Measurements from ENCODE around the gene TFR2.
A peak's percentile ranks its signal among the peaks of the same experiment; 100 is the strongest.

The TFR2 gene

GRCh38 chr7:100612730-100613390 is 28.5 kb downstream of the TFR2 start:
- no peak for DNase-seq (ENCODE audit: low read depth)

DNA sequence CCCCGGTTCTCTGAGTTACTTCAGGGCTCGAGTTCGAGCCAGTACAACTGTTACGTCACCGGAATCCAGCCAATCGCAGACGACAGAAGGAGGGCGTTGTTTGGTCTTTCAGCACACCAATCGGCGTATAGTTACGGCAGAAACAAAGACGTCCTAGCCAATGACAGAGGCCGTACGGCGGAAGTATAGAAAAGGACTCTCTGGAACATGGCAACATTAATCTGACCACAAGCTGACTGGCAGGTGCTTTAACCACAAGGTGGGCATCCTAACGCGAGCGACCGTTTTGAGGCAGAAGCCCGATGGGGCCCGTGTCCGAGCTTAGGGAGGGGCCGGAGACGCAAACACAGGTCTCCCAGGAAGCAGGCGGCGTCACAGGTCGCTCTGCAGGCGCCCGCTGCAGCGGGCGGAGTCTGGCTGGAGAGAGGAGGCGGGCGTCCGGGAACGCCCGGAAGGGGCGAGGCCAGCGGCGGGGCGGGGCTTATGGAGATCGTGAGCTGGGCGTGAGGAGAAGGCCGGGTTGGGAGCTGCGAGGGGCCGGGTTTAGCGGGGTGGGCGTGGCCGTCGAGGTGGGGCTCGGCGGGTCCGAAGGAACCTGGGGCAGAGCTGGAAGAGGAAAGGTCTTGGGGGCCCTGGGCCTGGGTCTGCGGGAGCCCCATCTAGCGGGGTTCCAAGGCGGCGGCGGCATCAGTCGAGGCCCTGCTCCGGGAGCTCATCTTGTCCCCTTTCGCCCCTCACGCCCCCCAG is 29.2 kb downstream of the TFR2 start, which contains the start of gene MOSPD3:
Gene MOSPD3 (plus strand): TSS at position 558 of the 747 bp plus-strand sequence. CDS start 252 bp downstream, outside the sequence.
- peak; percentile 98 for DNase-seq (ENCODE audit: low read depth)

DNA sequence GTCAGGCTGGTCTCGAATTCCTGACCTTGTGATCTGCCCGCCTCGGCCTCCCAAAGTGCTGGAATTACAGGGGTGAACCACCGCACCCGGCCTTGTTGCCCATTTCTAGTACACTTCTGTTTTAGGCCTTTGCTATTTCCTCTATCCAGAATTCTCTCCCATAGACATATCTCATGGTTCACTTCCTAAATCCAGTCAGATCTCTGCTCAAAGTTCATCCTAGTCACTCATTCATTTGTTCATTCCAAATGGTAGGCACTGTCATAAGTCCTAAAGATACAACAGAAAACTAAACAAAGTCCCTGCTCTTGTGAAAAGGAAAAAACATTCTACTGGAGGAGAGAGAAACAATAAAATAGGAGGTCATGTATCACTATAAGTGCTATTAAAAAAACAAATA is 31.4 kb downstream of the TFR2 start:
- no peak for DNase-seq (ENCODE audit: low read depth)

- no peak for DNase-seq (ENCODE audit: low read depth)
Measured at GRCh38 chr7:100607111-100607510, 34.2 kb downstream of the TFR2 start.

- no peak for DNase-seq (ENCODE audit: low read depth)
Measured at GRCh38 chr7:100606313-100606712, 35.0 kb downstream of the TFR2 start.

DNA sequence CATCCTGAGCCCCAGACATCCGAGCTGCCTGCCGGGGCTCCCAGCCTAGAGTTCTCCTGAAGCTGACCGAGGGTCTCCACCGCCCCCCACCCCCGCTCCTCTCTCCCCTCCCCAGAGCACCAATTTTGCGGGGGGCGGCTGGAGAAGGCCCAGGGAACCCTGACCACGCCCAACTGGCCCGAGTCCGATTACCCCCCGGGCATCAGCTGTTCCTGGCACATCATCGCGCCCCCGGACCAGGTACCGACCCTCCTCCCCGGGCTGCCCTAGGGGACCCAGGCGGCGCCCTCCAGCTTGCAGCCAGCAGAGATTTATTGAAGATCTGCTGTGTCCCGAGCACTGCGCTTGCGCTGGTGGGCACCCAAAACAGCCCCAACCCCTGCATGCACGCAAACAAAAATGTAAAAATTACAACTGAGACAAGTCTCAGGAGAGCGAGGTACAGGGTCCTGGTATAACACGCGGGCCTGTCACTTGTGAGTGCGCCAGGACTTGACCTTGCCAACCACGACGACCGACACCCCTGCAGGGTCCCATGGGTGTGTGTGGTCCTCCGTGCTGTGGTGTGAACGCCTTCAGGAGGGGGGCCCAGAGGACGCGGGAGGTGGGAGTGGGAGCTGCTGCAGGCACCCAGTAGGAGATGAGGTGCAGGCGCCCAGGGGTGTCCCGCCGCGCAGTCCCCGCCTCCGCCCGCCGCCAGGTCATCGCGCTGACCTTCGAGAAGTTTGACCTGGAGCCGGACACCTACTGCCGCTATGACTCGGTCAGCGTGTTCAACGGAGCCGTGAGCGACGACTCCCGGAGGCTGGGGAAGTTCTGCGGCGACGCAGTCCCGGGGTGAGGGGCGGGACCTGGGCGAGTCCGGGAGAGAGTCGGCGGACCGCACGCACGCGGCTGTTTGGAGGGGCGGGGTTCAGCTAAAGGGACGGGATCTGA is 36.1 kb downstream of the TFR2 start:
- no peak for DNase-seq (ENCODE audit: low read depth)

- DNase-seq (ENCODE audit: low read depth), result no peak
Measured at GRCh38 chr7:100604028-100604975, 37.0 kb downstream of the TFR2 start.

GRCh38 chr7:100603726-100604027 is 37.7 kb downstream of the TFR2 start:
- DNase-seq (ENCODE audit: low read depth), result no peak

DNA sequence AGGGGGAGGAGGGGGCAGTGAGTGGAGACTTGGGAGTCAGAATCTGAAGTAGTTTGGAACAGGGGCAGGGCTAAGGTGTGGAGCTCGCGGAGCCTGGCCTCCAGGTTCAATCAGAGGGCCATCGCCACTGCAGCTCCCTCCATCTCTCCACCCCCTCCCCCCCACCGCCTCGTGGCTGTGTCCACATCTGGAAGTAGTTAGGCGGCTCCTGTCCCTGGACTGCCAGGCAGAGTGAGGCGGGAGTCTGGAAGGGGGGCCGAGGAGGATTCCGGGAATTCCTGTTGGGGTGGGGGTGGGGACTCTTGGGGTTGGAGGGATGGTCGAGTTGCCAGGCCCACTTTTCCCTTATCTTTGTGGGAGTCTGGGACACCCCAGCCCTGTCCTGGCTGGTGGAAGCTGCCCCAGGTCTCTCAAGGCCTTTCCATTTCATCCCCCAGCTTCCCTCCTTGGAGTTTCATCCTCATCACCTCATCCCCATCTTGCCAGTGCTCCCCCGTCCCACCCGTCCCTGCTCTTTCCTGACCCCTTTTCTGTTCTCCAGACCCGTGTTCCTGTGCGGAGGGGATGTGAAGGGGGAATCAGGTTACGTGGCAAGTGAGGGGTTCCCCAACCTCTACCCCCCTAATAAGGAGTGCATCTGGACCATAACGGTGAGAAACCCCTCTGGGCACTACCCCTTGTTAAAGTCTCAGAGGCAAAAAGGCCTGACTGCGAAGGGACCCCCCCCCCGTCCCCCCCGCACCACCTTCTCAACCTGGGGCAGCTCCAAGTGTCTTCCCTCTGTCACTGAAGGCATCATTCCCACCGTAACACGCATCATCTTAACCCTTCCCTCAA is 38.2 kb downstream of the TFR2 start:
- peak; percentile 84 for DNase-seq (ENCODE audit: low read depth)

GRCh38 chr7:100600730-100601038 is 40.7 kb downstream of the TFR2 start:
- DNase-seq (ENCODE audit: low read depth), result no peak

GRCh38 chr7:100599911-100600729 is 41.2 kb downstream of the TFR2 start:
- no peak for DNase-seq (ENCODE audit: low read depth)

GRCh38 chr7:100598425-100598824 is 42.9 kb downstream of the TFR2 start:
- DNase-seq (ENCODE audit: low read depth), result no peak

- DNase-seq (ENCODE audit: low read depth), result no peak
Measured at GRCh38 chr7:100595188-100595587, 46.2 kb downstream of the TFR2 start.

DNA sequence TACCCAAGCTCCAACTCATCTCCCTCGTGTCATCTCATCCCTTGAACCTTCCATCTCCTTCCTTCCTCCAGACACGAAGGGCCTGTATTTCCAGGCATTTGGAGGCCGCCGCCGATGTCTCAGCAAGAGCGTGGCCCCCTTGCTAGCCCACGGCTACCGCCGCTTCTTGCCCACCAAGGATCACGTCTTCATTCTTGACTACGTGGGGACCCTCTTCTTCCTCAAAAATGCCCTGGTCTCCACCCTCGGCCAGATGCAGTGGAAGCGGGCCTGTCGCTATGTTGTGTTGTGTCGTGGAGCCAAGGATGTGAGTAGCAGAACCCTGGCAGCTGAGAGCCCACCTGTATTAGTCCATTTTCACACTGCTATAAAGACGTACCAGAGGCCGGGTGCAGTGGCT is 49.8 kb downstream of the TFR2 start:
- DNase-seq (ENCODE audit: low read depth), result no peak

GRCh38 chr7:100590077-100590737 is 51.1 kb downstream of the TFR2 start:
- DNase-seq (ENCODE audit: low read depth), result no peak

DNA sequence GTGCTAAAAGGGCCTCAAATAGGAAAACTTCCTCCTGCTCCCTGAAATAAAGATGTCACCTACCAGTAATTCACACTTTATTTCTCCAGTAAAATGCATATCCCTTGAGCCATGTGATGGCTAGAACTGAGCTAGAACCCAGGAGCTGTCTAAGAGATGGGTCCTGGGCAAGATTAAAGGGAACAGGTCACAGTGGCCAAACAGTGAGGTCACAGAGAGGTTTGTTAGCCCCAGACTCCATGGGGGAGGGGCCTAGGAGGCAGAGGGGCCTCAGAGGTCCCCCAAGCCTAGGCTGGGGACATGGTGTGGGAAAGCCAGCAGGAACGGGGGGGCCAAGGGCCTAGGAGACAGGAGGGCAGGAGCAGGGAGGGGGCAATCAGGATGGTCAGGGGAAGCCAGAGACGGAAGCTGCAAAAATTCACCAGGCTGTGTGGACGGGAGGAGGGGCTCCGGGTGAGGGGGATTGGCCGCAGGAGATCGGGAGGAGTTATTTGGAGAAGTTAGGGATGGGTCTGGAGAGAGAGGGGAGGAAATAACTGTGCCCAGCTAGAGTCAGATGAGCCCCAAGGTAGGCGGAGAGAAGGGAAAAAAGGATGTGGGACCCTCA is 51.9 kb downstream of the TFR2 start:
- DNase-seq (ENCODE audit: low read depth), result no peak

GRCh38 chr7:100588438-100588837 is 52.9 kb downstream of the TFR2 start:
- no peak for DNase-seq (ENCODE audit: low read depth)

- peak; percentile 100 for DNase-seq (ENCODE audit: low read depth)
Measured at GRCh38 chr7:100586266-100587025, 54.9 kb downstream of the TFR2 start, which contains the start of gene FBXO24. Gene FBXO24 (plus strand): TSS chr7:100586328. CDS start chr7:100586626, 298 bp downstream.

Measured in GM04504 (cell line).